ENCODE results near the gene FAM107B. TPM values are rescaled to one million over a fixed set of nuclear protein-coding genes. Genes with fewer than 3 reads are reported as not detected.

Gene FAM107B
- total RNA-seq, 5 donors from 2014 or later (not counting 1 experiment from before 2014, with no cell fraction given) = 175 to 298 (median 214) TPM

DNA sequence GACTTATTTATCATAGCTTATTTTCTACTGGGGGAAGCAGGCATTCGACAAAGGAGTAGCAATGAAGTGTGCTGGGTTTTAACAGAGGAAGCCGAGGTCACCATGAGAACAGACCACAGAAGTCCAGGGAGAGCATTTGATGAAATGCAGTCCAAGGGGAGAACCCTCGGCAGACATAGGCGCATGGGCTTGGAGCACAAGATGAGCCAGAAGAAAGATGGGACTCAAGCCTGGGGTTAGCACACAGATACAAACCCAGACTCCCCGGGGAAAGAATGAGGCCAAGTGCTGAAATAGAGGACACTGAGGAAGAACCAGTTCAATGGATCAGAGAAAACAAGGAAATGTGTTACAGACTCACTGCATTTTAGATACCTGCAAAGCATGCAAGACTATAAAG lies 209.5 kb downstream of the FAM107B start:
- Histone ChIP-seq H3K36me3 (ENCODE audit: control insufficient read depth in 2 of 2, extremely low read depth in 1 of 2, insufficient read depth in 1 of 2, low read length in 1 of 2) (peaks cover 4 to 31% of the 10 kb centered on the region in 2 donors), H3K4me1 (ENCODE audit: control insufficient read depth in 1 of 2, extremely low read depth in 1 of 2, insufficient read depth in 2 of 2, low read length in 2 of 2) (peaks cover 58 to 79% of the 10 kb centered on the region in 2 experiments), H3K9me3 (no peaks in the 10 kb centered on the region), H3K4me3 (ENCODE audit: control insufficient read depth in 1 of 2, extremely low read depth in 1 of 2, low read length in 1 of 2) (peak overlapping the region in 1 of 2 donors; percentile 15), H3K27ac (ENCODE audit: low read length) (peak overlapping the region; percentile 95), H3K27me3 (replicated peaks in 1 of 2; ENCODE audit: control insufficient read depth in 2 of 2, extremely low read depth in 1 of 2, insufficient read depth in 2 of 2, low read length in 1 of 2) (no peaks in the 10 kb centered on the region)
- ChIA-PET POLR2A (interaction anchor here (0.6 to 2.5 kb wide), 9 partner anchors 14 to 83 kb away, joined by 3 to 18 read pairs (median 3); no protein-coding TSS in a partner anchor), CTCF (interaction anchor here (0.6 to 1.5 kb wide), 5 partner anchors 9 to 22 kb away, joined by 3 to 5 read pairs (median 3); no protein-coding TSS in a partner anchor)
- 50% methylated on average over 2 of the region's 5 CpGs for WGBS (ENCODE audit: insufficient coverage)
- no peak for DNase-seq
- Mint-ChIP-seq H3K27me3 (no peaks in the 10 kb centered on the region), H3K27ac (peak overlapping the region; percentile 92 to 95), H3K9me3 (peaks cover 0 to 4% (median 2%) of the 10 kb centered on the region in 3 donors), H3K36me3 (peaks cover 46% of the 10 kb centered on the region), H3K4me1 (peaks cover 93 to 96% (median 94%) of the 10 kb centered on the region in 3 donors), H3K4me3 (peak overlapping the region; percentile 37 to 85 (median 65))
- ATAC-seq (replicated peaks in 1 of 4) = no peak

DNA sequence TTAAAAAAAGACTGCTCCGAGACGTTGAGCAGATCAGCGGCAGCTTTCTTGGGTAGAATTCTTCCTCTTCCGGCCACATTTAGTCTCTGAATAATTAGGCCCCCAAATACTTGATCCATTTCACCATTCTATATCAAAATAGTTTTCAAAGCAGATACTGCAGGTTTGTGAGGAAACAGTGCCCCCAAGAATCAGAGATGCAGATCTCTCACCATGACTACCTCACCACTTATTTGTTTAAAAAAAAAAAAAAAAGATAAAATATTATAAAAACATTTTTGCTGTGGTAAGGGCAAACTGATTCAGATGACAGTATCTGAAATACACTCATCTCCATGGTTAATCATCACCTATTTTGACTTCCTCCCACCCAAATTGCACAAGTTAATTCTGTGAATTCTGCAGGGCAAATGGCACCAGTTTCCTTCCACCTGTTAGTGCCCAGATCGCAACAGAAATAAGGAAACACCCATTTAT lies 210.4 kb downstream of the FAM107B start:
- peak overlapping the region; percentile 25 for H3K4me3 ChIP-seq (ENCODE audit: control insufficient read depth in 1 of 2, extremely low read depth in 1 of 2, low read length in 1 of 2)

DNA sequence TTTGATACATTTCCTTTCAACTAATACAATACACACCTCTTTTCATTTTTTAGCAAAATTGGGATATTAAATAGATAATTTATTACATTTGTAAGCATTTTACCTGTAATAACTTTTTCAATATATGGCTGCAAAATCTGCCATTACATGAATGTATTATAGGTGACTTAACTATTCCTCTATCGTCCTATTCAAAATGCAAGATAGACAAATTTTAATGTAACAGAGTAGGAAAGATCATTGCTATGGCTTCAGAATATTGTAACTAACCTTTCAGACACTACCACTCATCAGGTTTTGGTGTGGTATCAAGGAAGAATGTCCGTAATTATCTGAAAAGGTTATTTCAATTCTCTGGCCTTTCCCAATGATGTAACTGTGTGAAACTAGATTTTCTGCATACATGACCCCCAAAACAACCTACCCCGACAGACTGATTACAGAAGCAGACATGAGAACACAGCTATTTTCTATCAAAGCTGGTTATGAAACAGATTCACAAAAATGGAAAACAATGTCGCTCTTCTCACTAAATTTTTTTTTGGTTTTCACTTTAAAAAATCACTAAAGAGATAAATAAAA lies 211.2 kb downstream of the FAM107B start:
- Mint-ChIP-seq H3K27ac (peak overlapping the region; percentile 92 to 95), H3K27me3 (no peaks in the 10 kb centered on the region), H3K36me3 (peaks cover 40% of the 10 kb centered on the region), H3K4me3 (peak overlapping the region; percentile 69 to 85 (median 69)), H3K9me3 (peaks cover 0 to 4% (median 2%) of the 10 kb centered on the region in 3 donors), H3K4me1 (peaks cover 93 to 98% (median 94%) of the 10 kb centered on the region in 3 donors)
- Histone ChIP-seq H3K36me3 (ENCODE audit: control insufficient read depth in 2 of 2, extremely low read depth in 1 of 2, insufficient read depth in 1 of 2, low read length in 1 of 2) (peaks cover 4 to 30% of the 10 kb centered on the region in 2 donors), H3K27ac (ENCODE audit: low read length) (peak overlapping the region; percentile 95), H3K4me3 (ENCODE audit: control insufficient read depth in 1 of 2, extremely low read depth in 1 of 2, low read length in 1 of 2) (peak overlapping the region in 1 of 2 donors; percentile 8), H3K27me3 (replicated peaks in 1 of 2; ENCODE audit: control insufficient read depth in 2 of 2, extremely low read depth in 1 of 2, insufficient read depth in 2 of 2, low read length in 1 of 2) (no peaks in the 10 kb centered on the region), H3K9me3 (no peaks in the 10 kb centered on the region), H3K4me1 (ENCODE audit: control insufficient read depth in 1 of 2, extremely low read depth in 1 of 2, insufficient read depth in 2 of 2, low read length in 2 of 2) (peaks cover 57 to 82% of the 10 kb centered on the region in 2 experiments)
- ATAC-seq (replicated peaks in 1 of 4) = no peak
- WGBS (ENCODE audit: insufficient coverage) = no CpG with 5 or more reads among the region's 4 CpGs
- DNase-seq = no peak
- POLR2A ChIA-PET = interaction anchor here (0.6 to 3.7 kb wide), 9 partner anchors 9 to 85 kb away, joined by 3 to 24 read pairs (median 3); no protein-coding TSS in a partner anchor
- CTCF ChIA-PET = interaction anchor here in 1 of 2 donors (0.8 to 1.5 kb wide), 8 partner anchors 10 to 274 kb away, joined by 3 to 5 read pairs (median 3); partner anchors contain the start of genes CDNF, HSPA14 and MSANTD7

More for the DNA sequence above, 210.4 kb downstream of the FAM107B start:
- H3K27me3 ChIP-seq (replicated peaks in 1 of 2; ENCODE audit: control insufficient read depth in 2 of 2, extremely low read depth in 1 of 2, insufficient read depth in 2 of 2, low read length in 1 of 2) = no peaks in the 10 kb centered on the region
- H3K4me1 ChIP-seq (ENCODE audit: control insufficient read depth in 1 of 2, extremely low read depth in 1 of 2, insufficient read depth in 2 of 2, low read length in 2 of 2) = peaks cover 58 to 81% of the 10 kb centered on the region in 2 experiments
- DNase-seq (peak in 10 of 35 experiments; percentile 20 to 75 (median 38)), ATAC-seq (replicated peaks in 1 of 4) (peak; percentile 46 to 68 (median 62))
- H3K4me1 Mint-ChIP-seq = peaks cover 93 to 98% (median 94%) of the 10 kb centered on the region in 3 donors
- H3K36me3 Mint-ChIP-seq = peaks cover 48% of the 10 kb centered on the region
- no peaks in the 10 kb centered on the region for H3K9me3 ChIP-seq
- peaks cover 4 to 31% of the 10 kb centered on the region in 2 donors for H3K36me3 ChIP-seq (ENCODE audit: control insufficient read depth in 2 of 2, extremely low read depth in 1 of 2, insufficient read depth in 1 of 2, low read length in 1 of 2)
- peak overlapping the region; percentile 95 for H3K27ac ChIP-seq (ENCODE audit: low read length)
- H3K27me3 Mint-ChIP-seq = no peaks in the 10 kb centered on the region
- CTCF ChIA-PET = interaction anchor here in 1 of 2 donors (0.7 to 1.5 kb wide), 7 partner anchors 8 to 122 kb away, joined by 3 to 5 read pairs (median 3); no protein-coding TSS in a partner anchor
- peak overlapping the region; percentile 60 to 85 (median 69) for H3K4me3 Mint-ChIP-seq
- H3K9me3 Mint-ChIP-seq = peaks cover 0 to 4% (median 2%) of the 10 kb centered on the region in 3 donors
- WGBS (ENCODE audit: insufficient coverage) = 0% methylated on average over 2 of the region's 5 CpGs
- POLR2A ChIA-PET = interaction anchor here (0.6 to 2.5 kb wide), 13 partner anchors 10 to 84 kb away, joined by 3 to 18 read pairs (median 3); no protein-coding TSS in a partner anchor
- H3K27ac Mint-ChIP-seq = peak overlapping the region; percentile 92 to 95

DNA sequence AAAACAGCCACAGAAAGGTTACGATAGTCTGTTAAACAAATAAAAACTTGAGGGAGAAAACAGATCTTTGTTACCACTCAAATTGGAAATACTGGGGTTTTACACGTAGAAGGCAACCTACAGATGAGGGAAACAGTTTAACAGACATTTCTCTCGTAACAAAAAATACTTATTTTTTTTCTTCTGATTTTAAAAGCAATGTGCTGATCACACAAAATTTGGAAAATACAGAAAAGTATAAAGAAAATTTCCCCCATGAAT lies 211.7 kb downstream of the FAM107B start:
- H3K4me3 ChIP-seq (ENCODE audit: control insufficient read depth in 1 of 2, extremely low read depth in 1 of 2, low read length in 1 of 2) = no peak overlapping the region
- ChIA-PET POLR2A (interaction anchor here (0.5 to 3.7 kb wide), 8 partner anchors 8 to 320 kb away, joined by 3 to 24 read pairs (median 4); no protein-coding TSS in a partner anchor), CTCF (interaction anchor here in 1 of 2 donors (0.5 to 1.4 kb wide), 9 partner anchors 8 to 274 kb away, joined by 3 to 5 read pairs (median 3); partner anchors contain the start of genes CDNF, HSPA14 and MSANTD7)
- peak overlapping the region; percentile 69 to 85 (median 72) for H3K4me3 Mint-ChIP-seq
- peaks cover 38% of the 10 kb centered on the region for H3K36me3 Mint-ChIP-seq
- peak overlapping the region; percentile 95 for H3K27ac ChIP-seq (ENCODE audit: low read length)
- no peaks in the 10 kb centered on the region for H3K9me3 ChIP-seq
- H3K36me3 ChIP-seq (ENCODE audit: control insufficient read depth in 2 of 2, extremely low read depth in 1 of 2, insufficient read depth in 1 of 2, low read length in 1 of 2) = peaks cover 1 to 26% of the 10 kb centered on the region in 2 donors
- peaks cover 0 to 4% (median 2%) of the 10 kb centered on the region in 3 donors for H3K9me3 Mint-ChIP-seq
- DNase-seq (no peak), ATAC-seq (replicated peaks in 1 of 4) (no peak)
- H3K27me3 Mint-ChIP-seq = no peaks in the 10 kb centered on the region
- peak overlapping the region; percentile 92 to 95 for H3K27ac Mint-ChIP-seq
- WGBS (ENCODE audit: insufficient coverage) = no CpG with 5 or more reads among the region's 3 CpGs
- peaks cover 58 to 82% of the 10 kb centered on the region in 2 experiments for H3K4me1 ChIP-seq (ENCODE audit: control insufficient read depth in 1 of 2, extremely low read depth in 1 of 2, insufficient read depth in 2 of 2, low read length in 2 of 2)
- H3K27me3 ChIP-seq (replicated peaks in 1 of 2; ENCODE audit: control insufficient read depth in 2 of 2, extremely low read depth in 1 of 2, insufficient read depth in 2 of 2, low read length in 1 of 2) = no peaks in the 10 kb centered on the region
- peaks cover 93 to 98% (median 94%) of the 10 kb centered on the region in 3 donors for H3K4me1 Mint-ChIP-seq

GRCh38 chr10:14562218-14563075 lies 212.2 kb downstream of the FAM107B start:
- Histone ChIP-seq H3K27ac (ENCODE audit: low read length) (peak overlapping the region; percentile 95), H3K4me1 (ENCODE audit: control insufficient read depth in 1 of 2, extremely low read depth in 1 of 2, insufficient read depth in 2 of 2, low read length in 2 of 2) (peaks cover 63 to 82% of the 10 kb centered on the region in 2 experiments), H3K36me3 (ENCODE audit: control insufficient read depth in 2 of 2, extremely low read depth in 1 of 2, insufficient read depth in 1 of 2, low read length in 1 of 2) (peaks cover 3 to 20% of the 10 kb centered on the region in 2 donors), H3K4me3 (ENCODE audit: control insufficient read depth in 1 of 2, extremely low read depth in 1 of 2, low read length in 1 of 2) (peak overlapping the region; percentile 8 to 29), H3K9me3 (no peaks in the 10 kb centered on the region), H3K27me3 (replicated peaks in 1 of 2; ENCODE audit: control insufficient read depth in 2 of 2, extremely low read depth in 1 of 2, insufficient read depth in 2 of 2, low read length in 1 of 2) (no peaks in the 10 kb centered on the region)
- ATAC-seq (replicated peaks in 1 of 4) = peak in 2 of 4 experiments; percentile 36 to 47
- H3K27me3 Mint-ChIP-seq = no peaks in the 10 kb centered on the region
- peak overlapping the region; percentile 92 to 95 for H3K27ac Mint-ChIP-seq
- ChIA-PET CTCF (interaction anchor here (0.5 to 1.4 kb wide), 11 partner anchors 8 to 275 kb away, joined by 3 to 5 read pairs (median 3); partner anchors contain the start of genes CDNF (in 1 of the 2), HSPA14 (in 1 of the 2) and MSANTD7 (in 1 of the 2)), POLR2A (interaction anchor here (0.5 to 3.7 kb wide), 12 partner anchors 9 to 320 kb away, joined by 3 to 24 read pairs (median 4); no protein-coding TSS in a partner anchor)
- peak overlapping the region; percentile 69 to 85 (median 72) for H3K4me3 Mint-ChIP-seq
- DNase-seq = peak in 1 of 35 experiments; percentile 40
- 13% methylated on average over 3 of the region's 4 CpGs for whole genome bisulfite sequencing (ENCODE audit: insufficient coverage)
- peaks cover 35% of the 10 kb centered on the region for H3K36me3 Mint-ChIP-seq
- H3K4me1 Mint-ChIP-seq = peaks cover 93 to 98% (median 94%) of the 10 kb centered on the region in 3 donors
- H3K9me3 Mint-ChIP-seq = peaks cover 0 to 4% (median 2%) of the 10 kb centered on the region in 3 donors

All from T-cell (primary cell).